HCT116 (cell line): ENCODE data around the gene MIER2.

Experiments
- CEBPB ChIP-seq: IDR thresholded peaks from 2 replicates; pipeline ENCODE4 v1.6.1; 2012; ENCODE audit warnings: low read depth
- CTCF ChIP-seq, 3 experiments: fragments of 200-600 bp in 1 of 3; sonication (generic) in 1 of 3; IDR thresholded peaks in 2 of 3; conservative IDR thresholded peaks in 1 of 3; 2 replicates each; pipeline ENCODE4 v1.5.1; 2012 to 2017; ENCODE audit warnings: low read depth in 2 of 3, low read length in 2 of 3, antibody characterized with exemption in 1 of 3, borderline replicate concordance in 1 of 3, control low read depth in 1 of 3, mild to moderate bottlenecking in 1 of 3, mixed read lengths in 1 of 3, mixed run types in 1 of 3, moderate library complexity in 1 of 3; ENCODE audit not compliant: insufficient read depth in 1 of 3
- EZH2 ChIP-seq: fragments of 200-600 bp; sonication (generic); IDR thresholded peaks from 2 replicates; pipeline ENCODE4 v1.6.1; 2017; ENCODE audit warnings: antibody characterized with exemption, mixed run types
- EZH2phosphoT487 ChIP-seq: fragments of 200-600 bp; IDR thresholded peaks from 2 replicates; pipeline ENCODE4 v1.6.1; 2018; ENCODE audit warnings: antibody characterized with exemption, borderline replicate concordance
- JUND ChIP-seq: IDR thresholded peaks from 2 replicates; pipeline ENCODE4 v1.6.1; 2012
- MAX ChIP-seq: IDR thresholded peaks from 2 replicates; pipeline ENCODE4 v1.6.1; 2012
- POLR2A ChIP-seq: IDR thresholded peaks from 2 replicates; pipeline ENCODE4 v1.7.0; 2011; ENCODE audit warnings: borderline replicate concordance; ENCODE audit not compliant: insufficient read depth, insufficient read length; ENCODE audit errors: extremely low read depth
- POLR2AphosphoS5 ChIP-seq: IDR thresholded peaks from 2 replicates; pipeline ENCODE4 v1.6.1; 2011; ENCODE audit warnings: mild to moderate bottlenecking, low read depth, low read length, moderate library complexity
- SRF ChIP-seq: IDR thresholded peaks from 2 replicates; pipeline ENCODE4 v1.6.1; 2012; ENCODE audit warnings: low read depth
- TCF7L2 ChIP-seq: IDR thresholded peaks from 2 replicates; pipeline ENCODE4 v1.7.0; 2011; ENCODE audit warnings: borderline replicate concordance, inconsistent platforms; ENCODE audit not compliant: insufficient read depth, insufficient read length; ENCODE audit errors: extremely low read depth
- YY1 ChIP-seq: IDR thresholded peaks from 2 replicates; pipeline ENCODE4 v1.6.1; 2011; ENCODE audit warnings: low read length, low read depth, moderate library complexity, mild to moderate bottlenecking; ENCODE audit not compliant: insufficient replicate concordance; ENCODE audit errors: extremely low read depth
- ZNF274 ChIP-seq: fragments of 200-500 bp; sonication (Bioruptor generic); IDR thresholded peaks from 2 replicates; pipeline ENCODE4 v1.6.1; 2014; ENCODE audit warnings: mild to moderate bottlenecking, low read depth, low read length, inconsistent platforms

DNA sequence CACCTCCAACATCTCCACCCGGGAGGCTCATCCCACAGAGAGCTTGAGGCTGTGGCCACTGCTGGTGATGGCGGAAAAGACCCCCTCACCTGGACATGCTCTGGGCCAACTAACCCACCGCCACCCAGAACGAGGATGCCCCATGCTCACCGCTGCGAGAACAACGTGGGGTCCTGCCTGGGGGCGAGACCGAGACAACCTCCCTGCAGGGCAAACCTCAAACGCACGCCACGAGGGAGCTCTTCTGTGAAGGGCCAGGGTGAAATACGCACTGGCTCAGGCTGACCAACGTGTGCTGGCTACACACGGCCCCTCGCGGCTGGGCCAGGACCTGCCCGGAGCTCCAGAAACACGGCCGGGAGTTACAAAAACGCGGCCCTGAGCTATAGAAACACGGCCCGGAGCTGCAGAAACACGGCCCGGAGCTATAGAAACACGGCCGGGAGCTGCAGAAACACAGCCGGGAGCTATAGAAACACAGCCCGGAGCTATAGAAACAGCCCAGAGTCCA is 34.4 kb downstream of the MIER2 start:
- TF ChIP-seq POLR2AphosphoS5, result no peak
- TF ChIP-seq TCF7L2, result no peak
- no peak for TF ChIP-seq CTCF (IDR thresholded peaks at IDR 0.05 in 2 of 3, conservative IDR thresholded peaks at IDR 0.05 in 1 of 3; ENCODE audit: borderline replicate concordance in 1 of 3, insufficient read depth in 1 of 3, low read depth in 2 of 3, low read length in 2 of 3)
- TF ChIP-seq EZH2, result no peak
- TF ChIP-seq MAX, result no peak
- TF ChIP-seq POLR2A, result no peak
- TF ChIP-seq YY1, result no peak
- no peak for TF ChIP-seq ZNF274
- no peak for TF ChIP-seq JUND
- TF ChIP-seq CEBPB, result no peak
- no peak for TF ChIP-seq SRF
- no peak for TF ChIP-seq EZH2phosphoT487
